GM23338 (cell line): ENCODE measurements around the gene CEP70. TPM values are rescaled to one million over a fixed set of nuclear protein-coding genes. Genes with fewer than 3 reads are reported as not detected.

ENCODE experiments used
- ATAC-seq: fragments of 200-7000 bp; cut with Tn5 transposase; 3 replicates; pipeline ENCODE4 v1.9.1; 2020
- DNase-seq: peaks from one replicate; pipeline ENCODE4 v3.0.0-alpha.2; 2015; ENCODE audit warnings: low spot score
- H2AFZ ChIP-seq: fragments of 200-600 bp; sonication (generic); 2 replicates; pipeline ENCODE4 v1.8.0; 2016; ENCODE audit warnings: antibody characterized with exemption, mild to moderate bottlenecking, moderate library complexity
- H3F3A ChIP-seq: fragments of 200-600 bp; sonication (generic); replicated peaks from 2 replicates; pipeline ENCODE4 v1.8.0; 2017; ENCODE audit warnings: antibody characterized with exemption, mixed run types, low read depth
- H3K27ac ChIP-seq: fragments of 200-600 bp; sonication (generic); 2 replicates; pipeline ENCODE4 v1.6.1; 2016; ENCODE audit warnings: low read depth
- H3K27me3 ChIP-seq: fragments of 200-600 bp; sonication (generic); 2 replicates; pipeline ENCODE4 v1.8.0; 2016; ENCODE audit warnings: mild to moderate bottlenecking, mixed run types, moderate library complexity; ENCODE audit not compliant: insufficient read depth
- H3K36me3 ChIP-seq: fragments of 200-600 bp; sonication (generic); 2 replicates; pipeline ENCODE4 v1.8.0; 2016; ENCODE audit warnings: mild to moderate bottlenecking; ENCODE audit not compliant: insufficient read depth
- H3K4me1 ChIP-seq: fragments of 200-600 bp; sonication (generic); 2 replicates; pipeline ENCODE4 v1.8.0; 2016; ENCODE audit warnings: mild to moderate bottlenecking, moderate library complexity; ENCODE audit not compliant: insufficient read depth
- H3K4me2 ChIP-seq: fragments of 200-600 bp; sonication (generic); 2 replicates; pipeline ENCODE4 v1.7.1; 2017; ENCODE audit warnings: mixed run types
- H3K4me3 ChIP-seq: fragments of 200-600 bp; sonication (generic); 2 replicates; pipeline ENCODE4 v1.6.1; 2016; ENCODE audit warnings: mixed run types
- H3K79me2 ChIP-seq: fragments of 200-600 bp; sonication (generic); replicated peaks from 2 replicates; pipeline ENCODE4 v1.8.0; 2017; ENCODE audit warnings: mild to moderate bottlenecking; ENCODE audit not compliant: insufficient read depth
- H3K9me2 ChIP-seq: fragments of 200-600 bp; sonication (generic); 2 replicates; pipeline ENCODE4 v1.8.0; 2017; ENCODE audit not compliant: insufficient read depth
- H4K20me1 ChIP-seq: fragments of 200-600 bp; sonication (generic); replicated peaks from 2 replicates; pipeline ENCODE4 v1.8.0; 2017; ENCODE audit warnings: mild to moderate bottlenecking; ENCODE audit not compliant: insufficient read depth
- H3K27ac Mint-ChIP-seq: 2 replicates; pipeline ENCODE4 v1.8.0; 2020; ENCODE audit warnings: inconsistent platforms, mild to moderate bottlenecking, moderate library complexity, mixed read lengths
- H3K27me3 Mint-ChIP-seq: 3 replicates; pipeline ENCODE4 v1.8.0; 2022; ENCODE audit warnings: low read depth, mild to moderate bottlenecking, moderate library complexity, mixed read lengths, inconsistent platforms; ENCODE audit not compliant: insufficient read depth, poor library complexity
- H3K36me3 Mint-ChIP-seq: 3 replicates; pipeline ENCODE4 v1.8.0; 2021; ENCODE audit warnings: low read depth, mild to moderate bottlenecking, inconsistent platforms, moderate library complexity, mixed read lengths
- H3K4me1 Mint-ChIP-seq: 3 replicates; pipeline ENCODE4 v1.8.0; 2020; ENCODE audit warnings: mild to moderate bottlenecking, inconsistent platforms, mixed read lengths
- H3K4me3 Mint-ChIP-seq: 3 replicates; pipeline ENCODE4 v1.8.0; 2021; ENCODE audit warnings: moderate library complexity, mild to moderate bottlenecking, inconsistent platforms, mixed read lengths
- H3K9me3 Mint-ChIP-seq: 3 replicates; pipeline ENCODE4 v1.8.0; 2020; ENCODE audit warnings: moderate library complexity, mild to moderate bottlenecking, inconsistent platforms, mixed read lengths
- CREB1 ChIP-seq: fragments of 250-450 bp; sonication (Bioruptor Pico); IDR thresholded peaks from 2 replicates; pipeline ENCODE4 v1.5.0; 2020; ENCODE audit warnings: low read depth, mild to moderate bottlenecking, moderate library complexity
- EZH2 ChIP-seq: fragments of 200-600 bp; sonication (generic); IDR thresholded peaks from one replicate; pipeline ENCODE4 v1.8.0; 2017; ENCODE audit warnings: antibody characterized with exemption, mild to moderate bottlenecking, low read depth; ENCODE audit not compliant: unreplicated experiment
- EZH2phosphoT487 ChIP-seq: fragments of 200-600 bp; sonication (generic); IDR thresholded peaks from one replicate; pipeline ENCODE4 v1.8.1; 2018; ENCODE audit warnings: antibody characterized with exemption; ENCODE audit not compliant: unreplicated experiment
- JUNB ChIP-seq: IDR thresholded peaks from one replicate; pipeline ENCODE4 v1.6.1; 2016; ENCODE audit warnings: antibody characterized with exemption; ENCODE audit not compliant: unreplicated experiment
- NANOG ChIP-seq: IDR thresholded peaks from 2 replicates; pipeline ENCODE4 v1.6.1; 2016; ENCODE audit warnings: antibody characterized with exemption, borderline replicate concordance
- POLR2AphosphoS5 ChIP-seq: IDR thresholded peaks from 2 replicates; pipeline ENCODE4 v1.6.1; 2016; ENCODE audit warnings: antibody characterized with exemption, low read depth
- REST ChIP-seq: IDR thresholded peaks from one replicate; pipeline ENCODE4 v1.6.1; 2018; ENCODE audit warnings: antibody characterized with exemption; ENCODE audit not compliant: unreplicated experiment
- STAT1 ChIP-seq: IDR thresholded peaks from one replicate; pipeline ENCODE4 v1.6.1; 2016; ENCODE audit warnings: antibody characterized with exemption; ENCODE audit not compliant: unreplicated experiment
- ZNF114 ChIP-seq: fragments of 250-450 bp; sonication (Bioruptor Pico); IDR thresholded peaks from 2 replicates; pipeline ENCODE4 v1.5.0; 2020; ENCODE audit warnings: mild to moderate bottlenecking, moderate library complexity
- ZNF331 ChIP-seq: fragments of 250-450 bp; sonication (Bioruptor Pico); IDR thresholded peaks from 2 replicates; pipeline ENCODE4 v1.5.0; 2020; ENCODE audit warnings: low read depth, mild to moderate bottlenecking, moderate library complexity
- polyA plus RNA-seq: library from polyadenylated mRNA; unstranded; fragments of >200 nt; fragmentation: Nextera tagmentation; extraction: Ambion mirVana; gene quantifications from 2 replicates; pipeline ENCODE4 v1.2.1, GENCODE V29; 2016
- total RNA-seq: library from RNA; depleted of rRNA; stranded (reverse); fragments of >200 nt; shearing (Covaris generic); gene quantifications from 2 replicates; pipeline ENCODE4 v1.2.3, GENCODE V29; 2014
- TF ChIP-seq, protein P1 (sequence below): IDR thresholded peaks from 2 replicates; pipeline ENCODE4 v1.6.1; 2016; ENCODE audit warnings: antibody characterized with exemption
- TF ChIP-seq, protein P2 (sequence below), 2 experiments: fragments of 200-600 bp in 1 of 2; sonication (generic) in 1 of 2; conservative IDR thresholded peaks; 2 replicates each; pipeline versions ENCODE4 v1.5.1 to v1.6.1; 2016 to 2017; ENCODE audit warnings: antibody characterized with exemption in 2 of 2, low read depth in 2 of 2, mild to moderate bottlenecking in 2 of 2, moderate library complexity in 1 of 2

Gene CEP70
- total and polyA plus RNA-seq, 2 experiments from 2014 or later: 28.8 to 31.4 TPM

DNA sequence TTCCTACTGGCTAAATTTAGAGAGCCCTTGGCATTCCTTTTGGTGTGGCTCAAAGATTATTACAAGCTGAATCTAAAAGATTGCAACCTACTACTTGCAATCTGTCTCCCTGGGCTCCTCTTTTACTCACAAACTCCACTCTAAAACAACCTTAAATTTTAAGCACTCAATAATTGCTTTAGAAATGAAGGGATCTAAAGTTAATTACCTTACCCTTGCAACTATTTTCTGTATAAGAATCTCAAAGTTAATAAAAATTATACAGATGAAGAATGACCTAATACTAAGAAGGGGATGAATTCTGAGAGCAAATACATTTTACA lies 99.5 kb downstream of the CEP70 start (continued):
- no peak for TF ChIP-seq REST

GRCh38 chr3:138493804-138494606 lies 100.1 kb downstream of the CEP70 start:
- Histone ChIP-seq H3K4me1 (0 out of 2 replicates have a peak, but pooled peaks cover 7% of the 10 kb centered on the region), H3K4me3 (no peak overlapping the region), H2AFZ (no peak overlapping the region), H3K79me2 (no peaks in the 10 kb centered on the region), H3F3A (no peaks in the 10 kb centered on the region), H3K9me2 (no peaks in the 10 kb centered on the region), H3K4me2 (no peak overlapping the region), H3K36me3 (no peaks in the 10 kb centered on the region), H3K27me3 (no peaks in the 10 kb centered on the region), H3K27ac (no peak overlapping the region), H4K20me1 (no peaks in the 10 kb centered on the region)
- Mint-ChIP-seq H3K27ac (no peak overlapping the region), H3K4me1 (peaks cover 11% of the 10 kb centered on the region), H3K27me3 (no peaks in the 10 kb centered on the region), H3K4me3 (no peak overlapping the region), H3K9me3 (peaks cover 20% of the 10 kb centered on the region), H3K36me3 (peaks cover 27% of the 10 kb centered on the region)
- no peak for DNase-seq
- no peak for ATAC-seq
- TF ChIP-seq, protein P1, sequence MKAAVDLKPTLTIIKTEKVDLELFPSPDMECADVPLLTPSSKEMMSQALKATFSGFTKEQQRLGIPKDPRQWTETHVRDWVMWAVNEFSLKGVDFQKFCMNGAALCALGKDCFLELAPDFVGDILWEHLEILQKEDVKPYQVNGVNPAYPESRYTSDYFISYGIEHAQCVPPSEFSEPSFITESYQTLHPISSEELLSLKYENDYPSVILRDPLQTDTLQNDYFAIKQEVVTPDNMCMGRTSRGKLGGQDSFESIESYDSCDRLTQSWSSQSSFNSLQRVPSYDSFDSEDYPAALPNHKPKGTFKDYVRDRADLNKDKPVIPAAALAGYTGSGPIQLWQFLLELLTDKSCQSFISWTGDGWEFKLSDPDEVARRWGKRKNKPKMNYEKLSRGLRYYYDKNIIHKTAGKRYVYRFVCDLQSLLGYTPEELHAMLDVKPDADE: no peak
- no peak for TF ChIP-seq JUNB
- TF ChIP-seq CREB1 (CRISPR knock-in tag): no peak
- no peak for TF ChIP-seq ZNF114
- no peak for TF ChIP-seq STAT1
- TF ChIP-seq ZNF331 (CRISPR knock-in tag): no peak
- no peak for TF ChIP-seq POLR2AphosphoS5
- TF ChIP-seq, protein P2, sequence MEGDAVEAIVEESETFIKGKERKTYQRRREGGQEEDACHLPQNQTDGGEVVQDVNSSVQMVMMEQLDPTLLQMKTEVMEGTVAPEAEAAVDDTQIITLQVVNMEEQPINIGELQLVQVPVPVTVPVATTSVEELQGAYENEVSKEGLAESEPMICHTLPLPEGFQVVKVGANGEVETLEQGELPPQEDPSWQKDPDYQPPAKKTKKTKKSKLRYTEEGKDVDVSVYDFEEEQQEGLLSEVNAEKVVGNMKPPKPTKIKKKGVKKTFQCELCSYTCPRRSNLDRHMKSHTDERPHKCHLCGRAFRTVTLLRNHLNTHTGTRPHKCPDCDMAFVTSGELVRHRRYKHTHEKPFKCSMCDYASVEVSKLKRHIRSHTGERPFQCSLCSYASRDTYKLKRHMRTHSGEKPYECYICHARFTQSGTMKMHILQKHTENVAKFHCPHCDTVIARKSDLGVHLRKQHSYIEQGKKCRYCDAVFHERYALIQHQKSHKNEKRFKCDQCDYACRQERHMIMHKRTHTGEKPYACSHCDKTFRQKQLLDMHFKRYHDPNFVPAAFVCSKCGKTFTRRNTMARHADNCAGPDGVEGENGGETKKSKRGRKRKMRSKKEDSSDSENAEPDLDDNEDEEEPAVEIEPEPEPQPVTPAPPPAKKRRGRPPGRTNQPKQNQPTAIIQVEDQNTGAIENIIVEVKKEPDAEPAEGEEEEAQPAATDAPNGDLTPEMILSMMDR (conservative IDR thresholded peaks at IDR 0.05; ENCODE audit: low read depth in 2 of 2): no peak
- TF ChIP-seq REST: no peak
- no peak for TF ChIP-seq EZH2
- TF ChIP-seq EZH2phosphoT487: no peak
- TF ChIP-seq NANOG: no peak
